DOHH2 (cell line): ENCODE data around the gene USP17L22.
"Not testable (repeated sequence)": the region's sequence is repeated elsewhere in the genome, so short reads cannot be mapped to it uniquely, and the experiment has no call there.

Source experiments
- H3F3A ChIP-seq: fragments of 200-600 bp; sonication (generic), shearing (Covaris generic); 2 replicates; pipeline ENCODE4 v1.6.0; 2016; ENCODE audit warnings: antibody characterized with exemption, mild to moderate bottlenecking; ENCODE audit not compliant: control insufficient read depth, insufficient read depth
- H3K27ac ChIP-seq: fragments of 200-600 bp; sonication (generic); 2 replicates; pipeline ENCODE4 v1.5.1; 2014; ENCODE audit warnings: low read depth, mild to moderate bottlenecking, low read length, moderate library complexity
- H3K27me3 ChIP-seq: fragments of 200-600 bp; sonication (generic); 2 replicates; pipeline ENCODE4 v1.6.1; 2014; ENCODE audit warnings: mild to moderate bottlenecking, low read length, mixed read lengths; ENCODE audit not compliant: control insufficient read depth
- H3K36me3 ChIP-seq: fragments of 200-600 bp; sonication (generic); 2 replicates; pipeline ENCODE4 v1.6.1; 2014; ENCODE audit warnings: mild to moderate bottlenecking, low read length, moderate library complexity, mixed read lengths; ENCODE audit not compliant: control insufficient read depth
- H3K4me1 ChIP-seq: fragments of 200-600 bp; sonication (generic); 2 replicates; pipeline ENCODE4 v1.6.1; 2014; ENCODE audit warnings: mild to moderate bottlenecking, low read length, mixed read lengths; ENCODE audit not compliant: control insufficient read depth
- H3K4me2 ChIP-seq: fragments of 200-600 bp; sonication (generic); 2 replicates; pipeline ENCODE4 v1.6.0; 2014; ENCODE audit warnings: mild to moderate bottlenecking, low read length, moderate library complexity
- H3K4me3 ChIP-seq: fragments of 200-600 bp; sonication (generic); 2 replicates; pipeline ENCODE4 v1.5.1; 2014; ENCODE audit warnings: mild to moderate bottlenecking, low read length, mixed read lengths
- H3K79me2 ChIP-seq: fragments of 200-600 bp; sonication (generic); 2 replicates; pipeline ENCODE4 v1.6.1; 2014; ENCODE audit warnings: mild to moderate bottlenecking, low read length, mixed read lengths; ENCODE audit not compliant: control insufficient read depth
- H3K9me2 ChIP-seq: fragments of 200-600 bp; sonication (generic); replicated peaks from 2 replicates; pipeline ENCODE4 v1.6.1; 2014; ENCODE audit warnings: mild to moderate bottlenecking, low read length, mixed read lengths; ENCODE audit not compliant: control insufficient read depth
- H3K9me3 ChIP-seq: fragments of 200-600 bp; sonication (generic); 2 replicates; pipeline ENCODE4 v1.6.1; 2014; ENCODE audit warnings: antibody characterized with exemption, low read length, mixed read lengths; ENCODE audit not compliant: control insufficient read depth, insufficient read depth
- H4K20me1 ChIP-seq: fragments of 200-600 bp; sonication (generic); 2 replicates; pipeline ENCODE4 v1.6.0; 2014; ENCODE audit warnings: low read depth, mild to moderate bottlenecking, antibody characterized with exemption, low read length, moderate library complexity; ENCODE audit not compliant: control insufficient read depth, insufficient read depth

USP17L22 gene

GRCh38 chr4:9247953-9248680, 19.3 kb upstream of the USP17L22 start, which contains the start of gene USP17L18:
Gene USP17L18 (plus strand): TSS chr4:9248630. CDS start chr4:9248630, 0 bp downstream.
- H3K9me2 ChIP-seq, H4K20me1 ChIP-seq, H3K27ac ChIP-seq, H3K79me2 ChIP-seq, H3K4me1 ChIP-seq, H3K27me3 ChIP-seq, H3K36me3 ChIP-seq, H3K4me3 ChIP-seq, H3K9me3 ChIP-seq, H3K4me2 ChIP-seq, H3F3A ChIP-seq: not testable (repeated sequence)

- H3K79me2 ChIP-seq, H3K9me3 ChIP-seq, H3K9me2 ChIP-seq, H3K27me3 ChIP-seq, H3K36me3 ChIP-seq, H3F3A ChIP-seq, H3K27ac ChIP-seq, H4K20me1 ChIP-seq, H3K4me2 ChIP-seq, H3K4me3 ChIP-seq, H3K4me1 ChIP-seq: not testable (repeated sequence)
Measured at GRCh38 chr4:9253078-9253477, 14.3 kb upstream of the USP17L22 start, which contains the start of gene USP17L19. Gene USP17L19 (plus strand): TSS chr4:9253378. CDS start chr4:9253378, 0 bp downstream.

- not testable (repeated sequence) for H3K4me1 ChIP-seq, H3K4me3 ChIP-seq, H4K20me1 ChIP-seq, H3K27me3 ChIP-seq, H3K9me2 ChIP-seq, H3K27ac ChIP-seq, H3F3A ChIP-seq, H3K36me3 ChIP-seq, H3K9me3 ChIP-seq, H3K4me2 ChIP-seq, H3K79me2 ChIP-seq
Measured at GRCh38 chr4:9257824-9258223, 9.6 kb upstream of the USP17L22 start, which contains the start of gene USP17L20. Gene USP17L20 (plus strand): TSS chr4:9258124. CDS start chr4:9258124, 0 bp downstream.

- not testable (repeated sequence) for H3K27ac ChIP-seq
Measured at GRCh38 chr4:9262572-9262971, 4.8 kb upstream of the USP17L22 start, which contains the start of gene USP17L21. Gene USP17L21 (plus strand): TSS chr4:9262872. CDS start chr4:9262872, 0 bp downstream.

GRCh38 chr4:9271719-9272118, 4.3 kb downstream of the USP17L22 start:
- H3F3A ChIP-seq, H3K36me3 ChIP-seq, H3K9me2 ChIP-seq, H3K79me2 ChIP-seq, H3K27ac ChIP-seq, H3K4me1 ChIP-seq, H3K4me3 ChIP-seq, H3K4me2 ChIP-seq, H4K20me1 ChIP-seq, H3K27me3 ChIP-seq, H3K9me3 ChIP-seq: not testable (repeated sequence)

More at GRCh38 chr4:9262572-9262971, 4.8 kb upstream of the USP17L22 start, which contains the start of gene USP17L21:
- not testable (repeated sequence) for H3K27me3 ChIP-seq, H3K9me2 ChIP-seq, H3K9me3 ChIP-seq, H3K4me2 ChIP-seq, H4K20me1 ChIP-seq, H3F3A ChIP-seq, H3K4me1 ChIP-seq, H3K4me3 ChIP-seq, H3K79me2 ChIP-seq, H3K36me3 ChIP-seq
